ENCODE results near the gene UTY. TPM values are rescaled to one million over a fixed set of nuclear protein-coding genes. Genes with fewer than 3 reads are reported as not detected.

UTY gene
- total RNA-seq, 1 experiment from 2014 or later: 5.9 TPM

GRCh38 chrY:13368513-13368845 is 111.4 kb downstream of the UTY start:
- Histone ChIP-seq H3K4me1 (ENCODE audit: control insufficient read depth in 1 of 2, insufficient read depth in 2 of 2, low read length in 2 of 2) (no peaks in the 10 kb centered on the region), H3K27ac (ENCODE audit: low read depth, low read length) (no peak overlapping the region), H3K27me3 (ENCODE audit: insufficient read depth, low read length) (no peaks in the 10 kb centered on the region), H3K79me2 (ENCODE audit: insufficient read depth, low read length) (no peaks in the 10 kb centered on the region), H4K20me1 (ENCODE audit: insufficient read depth) (no peaks in the 10 kb centered on the region), H3K4me2 (ENCODE audit: low read length) (no peak overlapping the region), H3K4me3 (replicated peaks in 1 of 2; ENCODE audit: low read depth in 1 of 2, low read length in 2 of 2) (no peak overlapping the region), H3K9me2 (ENCODE audit: insufficient read depth) (no peaks in the 10 kb centered on the region), H2AFZ (ENCODE audit: low read depth, low read length, poor library complexity, severe bottlenecking) (no peak overlapping the region), H3K9me3 (ENCODE audit: control insufficient read depth in 1 of 2, insufficient read depth in 1 of 2, low read depth in 1 of 2, low read length in 2 of 2) (no peaks in the 10 kb centered on the region), H3K36me3 (ENCODE audit: control insufficient read depth in 1 of 2, insufficient read depth in 2 of 2, low read length in 2 of 2) (no peaks in the 10 kb centered on the region), H3K9ac (ENCODE audit: low read length) (no peak overlapping the region)
- intact Hi-C loops (cut with micrococcal nuclease): no loop called here
- ChIA-PET RAD21 (ENCODE audit: low non-redundant PET in 1 of 2, low total read pairs in 2 of 2, uncharacterized antibody in 2 of 2, unreplicated experiment in 2 of 2) (no interaction called here), POLR2A (no interaction called here), CTCF (no interaction called here)
- TF ChIP-seq SP1 (IDR thresholded peaks at IDR 0.05; ENCODE audit: low read depth): no peak
- no peak for TF ChIP-seq CTCF (IDR thresholded peaks at IDR 0.05 in 2 of 3, conservative IDR thresholded peaks at IDR 0.05 in 1 of 3; ENCODE audit: borderline replicate concordance in 1 of 3, insufficient read depth in 1 of 3, low read depth in 2 of 3, low read length in 2 of 3)
- no peak for TF ChIP-seq EZH2 (IDR thresholded peaks at IDR 0.05)
- no peak for TF ChIP-seq ZFX (IDR thresholded peaks at IDR 0.05)
- TF ChIP-seq ELF1 (IDR thresholded peaks at IDR 0.05; ENCODE audit: borderline replicate concordance, low read depth): no peak
- TF ChIP-seq TCF7L2 (IDR thresholded peaks at IDR 0.05; ENCODE audit: borderline replicate concordance, extremely low read depth, insufficient read depth, insufficient read length): no peak
- no peak for TF ChIP-seq SIN3A (IDR thresholded peaks at IDR 0.05; ENCODE audit: low read depth)
- TF ChIP-seq POLR2AphosphoS5 (IDR thresholded peaks at IDR 0.05; ENCODE audit: low read depth, low read length): no peak
- no peak for TF ChIP-seq REST (IDR thresholded peaks at IDR 0.05; ENCODE audit: low read depth)
- TF ChIP-seq CEBPB (IDR thresholded peaks at IDR 0.05; ENCODE audit: low read depth): no peak
- no peak for ATAC-seq
- no TSS peak for BruUV-seq (replicated peaks)
- DNase-seq (ENCODE audit: low read depth, low spot score): no peak
